H1 (cell line): ENCODE measurements around the gene UCKL1. TPM values are rescaled to one million over a fixed set of nuclear protein-coding genes. Genes with fewer than 3 reads are reported as not detected.

ENCODE experiments used
- BRCA1 ChIP-seq: IDR thresholded peaks from 2 replicates; pipeline ENCODE4 v1.6.1; 2012; ENCODE audit warnings: low read depth, low read length, improper control_type of control experiment
- CTBP2 ChIP-seq: IDR thresholded peaks from 2 replicates; pipeline ENCODE4 v1.7.0; 2011; ENCODE audit warnings: borderline replicate concordance, mild to moderate bottlenecking, moderate library complexity, mixed read lengths, low read length; ENCODE audit not compliant: insufficient read depth, insufficient read length
- FOSL1 ChIP-seq: IDR thresholded peaks from 2 replicates; pipeline ENCODE4 v1.6.1; 2011; ENCODE audit warnings: mild to moderate bottlenecking, low read depth, low read length, moderate library complexity; ENCODE audit not compliant: insufficient read depth
- KDM4A ChIP-seq: IDR thresholded peaks from one replicate; pipeline ENCODE4 v1.7.1; 2012; ENCODE audit warnings: low read depth, mild to moderate bottlenecking, moderate library complexity, low read length, inconsistent platforms; ENCODE audit not compliant: severe bottlenecking
- NRF1 ChIP-seq: IDR thresholded peaks from 2 replicates; pipeline ENCODE4 v1.6.1; 2011; ENCODE audit warnings: mild to moderate bottlenecking, low read depth, low read length, improper control_type of control experiment
- PHF8 ChIP-seq: fragments of 200-600 bp; sonication (generic); conservative IDR thresholded peaks from 2 replicates; pipeline ENCODE4 v1.7.1; 2012; ENCODE audit warnings: low read depth, mild to moderate bottlenecking, inconsistent platforms, low read length, moderate library complexity
- SIRT6 ChIP-seq: IDR thresholded peaks from one replicate; pipeline ENCODE4 v1.7.1; 2012; ENCODE audit warnings: low read length, inconsistent platforms
- TAF1 ChIP-seq: IDR thresholded peaks from 2 replicates; pipeline ENCODE4 v1.6.1; 2011; ENCODE audit warnings: mild to moderate bottlenecking, low read depth, low read length
- polyA plus RNA-seq, 7 experiments: library from polyadenylated mRNA; depleted of rRNA in 3 of 7; stranded (reverse) in 5 of 7; unstranded in 2 of 7; fragments of >200 nt in 5 of 7; fragments of 200-250 nt in 2 of 7; gene quantifications; 1 replicate in 5 of 7; 2 replicates in 1 of 7; 4 replicates in 1 of 7; pipeline versions ENCODE4 v1.2.1 to v1.2.3, GENCODE V29; 2011 to 2013; ENCODE audit warnings: missing spikeins in 2 of 7, mixed read lengths in 2 of 7
- total RNA-seq: library from RNA; stranded (reverse); fragmentation: NEBNext Ultra II Directional; extraction: Animal tissue kit (Norgen Biotek cat#: 25700); gene quantifications from 2 replicates; pipeline ENCODE4 v1.2.1, GENCODE V29; 2021

The UCKL1 gene
- total and polyA plus RNA-seq, 2 of the 8 experiments (the other 6 are each of a cell fraction or from before 2014, with no cell fraction given): 36.5 to 91.2 TPM

GRCh38 chr20:63898882-63899558 is 57.2 kb downstream of the UCKL1 start (continued):
- TF ChIP-seq BRCA1 (no peak), TAF1 (no peak), CTBP2 (no peak), KDM4A (no peak), FOSL1 (no peak), NRF1 (no peak), SIRT6 (no peak), PHF8 (no peak)
